NT2/D1 (cell line): ENCODE data around the gene GRHPR.

ENCODE experiments used
- SUZ12 ChIP-seq: IDR thresholded peaks from 2 replicates; pipeline ENCODE4 v1.6.1; 2011; ENCODE audit not compliant: insufficient read length, insufficient read depth; ENCODE audit errors: extremely low read depth
- YY1 ChIP-seq: IDR thresholded peaks from 2 replicates; pipeline ENCODE4 v1.6.1; 2011; ENCODE audit not compliant: insufficient read length, insufficient read depth
- ZNF274 ChIP-seq: IDR thresholded peaks from 2 replicates; pipeline ENCODE4 v1.6.1; 2011; ENCODE audit warnings: mild to moderate bottlenecking, low read depth, low read length

GRCh38 chr9:37485389-37486255 lies 63.1 kb downstream of the GRHPR start, which contains the start of gene POLR1E:
- no peak for TF ChIP-seq YY1
- no peak for TF ChIP-seq ZNF274
- no peak for TF ChIP-seq SUZ12
